ENCODE data around the gene CAPG. TPM values are rescaled to one million over a fixed set of nuclear protein-coding genes. Genes with fewer than 3 reads are reported as not detected.

The CAPG gene
- total and polyA plus RNA-seq, 2 experiments from 2014 or later = 13.0 to 14.0 TPM

GRCh38 chr2:85399183-85399455 is 11.0 kb downstream of the CAPG start:
- Histone ChIP-seq H3K27ac (no peak overlapping the region), H3K4me3 (no peak overlapping the region), H3K4me1 (ENCODE audit: low read depth) (no peaks in the 10 kb centered on the region), H3K27me3 (no peaks in the 10 kb centered on the region), H3K36me3 (no peaks in the 10 kb centered on the region), H3K9me3 (ENCODE audit: low read depth) (no peaks in the 10 kb centered on the region)
- no peak for TF ChIP-seq CTCF (IDR thresholded peaks at IDR 0.05; ENCODE audit: low read depth, low read length)
- DNase-seq (ENCODE audit: low read depth in 1 of 2, low spot score in 1 of 2) = no peak

GRCh38 chr2:85398426-85399182 is 11.6 kb downstream of the CAPG start:
- TF ChIP-seq CTCF (IDR thresholded peaks at IDR 0.05; ENCODE audit: low read depth, low read length) = no peak
- H3K36me3 ChIP-seq = no peaks in the 10 kb centered on the region
- H3K4me1 ChIP-seq (ENCODE audit: low read depth) = no peaks in the 10 kb centered on the region
- no peaks in the 10 kb centered on the region for H3K9me3 ChIP-seq (ENCODE audit: low read depth)
- no peak overlapping the region for H3K27ac ChIP-seq
- no peaks in the 10 kb centered on the region for H3K27me3 ChIP-seq
- DNase-seq (ENCODE audit: low read depth in 1 of 2, low spot score in 1 of 2) = no peak
- H3K4me3 ChIP-seq = no peak overlapping the region

GRCh38 chr2:85397925-85398331 is 12.2 kb downstream of the CAPG start:
- Histone ChIP-seq H3K27me3 (no peaks in the 10 kb centered on the region), H3K9me3 (ENCODE audit: low read depth) (no peaks in the 10 kb centered on the region), H3K4me1 (ENCODE audit: low read depth) (no peaks in the 10 kb centered on the region), H3K4me3 (no peak overlapping the region), H3K27ac (no peak overlapping the region), H3K36me3 (no peaks in the 10 kb centered on the region)
- no peak for TF ChIP-seq CTCF (IDR thresholded peaks at IDR 0.05; ENCODE audit: low read depth, low read length)
- no peak for DNase-seq (ENCODE audit: low read depth in 1 of 2, low spot score in 1 of 2)

GRCh38 chr2:85396531-85397470 is 13.4 kb downstream of the CAPG start:
- H3K27ac ChIP-seq = no peak overlapping the region

More at GRCh38 chr2:85396531-85397470, 13.4 kb downstream of the CAPG start:
- H3K27me3 ChIP-seq = no peaks in the 10 kb centered on the region
- no peak overlapping the region for H3K4me3 ChIP-seq
- no peaks in the 10 kb centered on the region for H3K9me3 ChIP-seq (ENCODE audit: low read depth)
- TF ChIP-seq CTCF (IDR thresholded peaks at IDR 0.05; ENCODE audit: low read depth, low read length) = no peak
- no peaks in the 10 kb centered on the region for H3K4me1 ChIP-seq (ENCODE audit: low read depth)
- no peak for DNase-seq (ENCODE audit: low read depth in 1 of 2, low spot score in 1 of 2)
- no peaks in the 10 kb centered on the region for H3K36me3 ChIP-seq

Data from cardiac muscle cell (in vitro differentiated cells and primary cell).